ENCODE data around the gene GID8. TPM values are rescaled to one million over a fixed set of nuclear protein-coding genes. Genes with fewer than 3 reads are reported as not detected.
A peak's percentile ranks its signal among the peaks of the same experiment; 100 is the strongest.

The GID8 gene
- polyA plus RNA-seq, 1 experiment, result 23.4 TPM

DNA sequence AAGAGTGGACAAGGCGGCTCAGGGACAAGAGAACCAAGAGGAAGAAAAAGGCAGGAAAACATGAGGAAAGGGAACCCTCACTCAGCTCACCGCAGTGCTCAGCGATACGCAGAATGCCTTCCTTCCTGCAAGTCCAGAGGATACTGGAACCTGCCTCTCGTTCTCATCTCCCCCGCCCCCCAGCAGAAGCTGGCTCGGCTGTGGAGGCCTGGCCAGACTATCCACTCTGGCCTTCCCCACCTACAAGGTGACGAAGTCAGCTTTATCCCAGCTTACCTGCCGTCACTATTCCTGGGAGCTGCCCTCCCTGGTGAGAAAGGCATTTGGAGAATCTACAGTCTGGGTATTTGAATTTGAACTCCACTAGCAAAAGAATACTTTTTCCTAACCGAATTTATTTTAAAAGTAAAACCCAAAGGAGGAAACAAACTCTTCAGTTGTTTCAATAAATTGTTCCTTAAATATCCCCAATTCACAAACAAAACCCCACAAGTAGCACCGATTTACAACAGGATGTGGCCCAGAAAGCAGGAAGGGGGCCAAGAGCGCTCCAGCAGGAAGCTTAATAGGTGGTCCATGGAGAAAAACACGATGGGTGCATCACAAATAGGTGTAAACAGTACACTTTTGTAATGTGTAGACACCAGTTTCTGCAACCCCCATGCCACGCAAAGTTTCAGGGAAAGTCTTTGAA lies 9.6 kb upstream of the GID8 start:
- DNase-seq (ENCODE audit: low read depth), result no peak
- H3K4me3 ChIP-seq (ENCODE audit: low read depth, low read length), result peak overlapping the region; percentile 42
- TF ChIP-seq, protein P1, sequence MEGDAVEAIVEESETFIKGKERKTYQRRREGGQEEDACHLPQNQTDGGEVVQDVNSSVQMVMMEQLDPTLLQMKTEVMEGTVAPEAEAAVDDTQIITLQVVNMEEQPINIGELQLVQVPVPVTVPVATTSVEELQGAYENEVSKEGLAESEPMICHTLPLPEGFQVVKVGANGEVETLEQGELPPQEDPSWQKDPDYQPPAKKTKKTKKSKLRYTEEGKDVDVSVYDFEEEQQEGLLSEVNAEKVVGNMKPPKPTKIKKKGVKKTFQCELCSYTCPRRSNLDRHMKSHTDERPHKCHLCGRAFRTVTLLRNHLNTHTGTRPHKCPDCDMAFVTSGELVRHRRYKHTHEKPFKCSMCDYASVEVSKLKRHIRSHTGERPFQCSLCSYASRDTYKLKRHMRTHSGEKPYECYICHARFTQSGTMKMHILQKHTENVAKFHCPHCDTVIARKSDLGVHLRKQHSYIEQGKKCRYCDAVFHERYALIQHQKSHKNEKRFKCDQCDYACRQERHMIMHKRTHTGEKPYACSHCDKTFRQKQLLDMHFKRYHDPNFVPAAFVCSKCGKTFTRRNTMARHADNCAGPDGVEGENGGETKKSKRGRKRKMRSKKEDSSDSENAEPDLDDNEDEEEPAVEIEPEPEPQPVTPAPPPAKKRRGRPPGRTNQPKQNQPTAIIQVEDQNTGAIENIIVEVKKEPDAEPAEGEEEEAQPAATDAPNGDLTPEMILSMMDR (IDR thresholded peaks at IDR 0.05; ENCODE audit: insufficient read depth, low read depth, low read length), result no peak
- ChIA-PET CTCF (interaction anchor here (0.9 to 1.5 kb wide), 2 partner anchors 45 to 69 kb away, joined by 3 read pairs; no protein-coding TSS in a partner anchor), POLR2A (no interaction called here)
- no peaks in the 10 kb centered on the region for H3K27me3 ChIP-seq (ENCODE audit: control insufficient read depth, insufficient read depth, low read length)
- H3K36me3 ChIP-seq (ENCODE audit: control insufficient read depth, insufficient read depth, low read length), result peaks cover 1% of the 10 kb centered on the region; the same call in 1 of the 2 replicates

DNA sequence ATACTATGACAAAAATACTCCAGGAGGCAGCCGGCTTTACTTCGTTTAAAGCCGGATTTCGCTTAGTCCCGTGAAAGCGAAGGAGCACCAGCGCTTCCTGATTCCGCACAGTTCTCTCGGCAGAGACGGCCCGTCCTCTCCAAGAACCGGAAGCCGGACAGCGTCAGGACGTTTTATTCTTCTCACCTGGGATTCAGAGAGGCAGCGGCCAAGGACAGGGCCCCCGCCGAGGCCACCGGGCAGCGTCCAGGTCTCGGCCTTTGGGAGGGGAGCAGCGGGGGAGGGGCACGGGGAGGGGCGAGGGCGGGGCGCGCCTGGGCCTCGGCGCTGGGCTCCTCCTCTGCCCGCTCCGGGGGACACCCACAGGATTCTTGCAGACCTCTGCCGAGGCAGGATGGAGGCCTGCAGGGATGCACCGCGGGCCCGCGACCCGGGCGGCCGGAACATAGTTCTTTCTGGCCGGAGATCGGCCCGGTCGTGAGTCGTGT lies 8.9 kb upstream of the GID8 start:
- Histone ChIP-seq H3K4me3 (ENCODE audit: low read depth, low read length) (peak overlapping the region; percentile 42), H3K27me3 (ENCODE audit: control insufficient read depth, insufficient read depth, low read length) (no peaks in the 10 kb centered on the region), H3K36me3 (ENCODE audit: control insufficient read depth, insufficient read depth, low read length) (peaks cover 1% of the 10 kb centered on the region; the same call in 1 of the 2 replicates)
- CTCF ChIA-PET, result no interaction called here
- TF ChIP-seq, protein P1 (IDR thresholded peaks at IDR 0.05; ENCODE audit: insufficient read depth, low read depth, low read length), result no peak
- POLR2A ChIA-PET, result interaction anchor here (0.6 kb wide), 1 partner anchor 135 kb away, joined by 3 read pairs; no protein-coding TSS in a partner anchor
- DNase-seq (ENCODE audit: low read depth), result no peak

DNA sequence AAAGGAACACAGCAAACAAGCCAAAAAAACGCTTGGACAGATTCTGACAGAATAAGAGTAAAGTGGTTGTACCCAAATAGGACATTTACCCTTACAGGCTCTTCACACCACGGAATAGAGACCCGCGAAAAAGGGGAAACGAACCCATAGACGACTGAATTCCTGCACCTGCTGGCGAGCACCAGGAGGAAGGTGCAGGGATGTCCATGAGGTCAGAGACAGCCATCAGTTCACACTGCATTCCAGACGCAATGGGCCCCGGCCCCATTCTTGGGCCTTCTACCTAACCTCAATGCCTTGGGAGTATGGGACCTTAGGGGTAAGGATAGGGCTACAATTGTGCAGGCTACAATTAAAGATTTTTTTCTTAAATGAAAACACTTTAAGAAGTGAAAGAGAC lies 6.5 kb upstream of the GID8 start:
- no peak overlapping the region for H3K4me3 ChIP-seq (ENCODE audit: low read depth, low read length)
- CTCF ChIA-PET, result no interaction called here
- POLR2A ChIA-PET, result no interaction called here
- no peaks in the 10 kb centered on the region for H3K27me3 ChIP-seq (ENCODE audit: control insufficient read depth, insufficient read depth, low read length)
- TF ChIP-seq, protein P1 (IDR thresholded peaks at IDR 0.05; ENCODE audit: insufficient read depth, low read depth, low read length), result no peak
- peaks cover 5% of the 10 kb centered on the region for H3K36me3 ChIP-seq (ENCODE audit: control insufficient read depth, insufficient read depth, low read length)
- no peak for DNase-seq (ENCODE audit: low read depth)

DNA sequence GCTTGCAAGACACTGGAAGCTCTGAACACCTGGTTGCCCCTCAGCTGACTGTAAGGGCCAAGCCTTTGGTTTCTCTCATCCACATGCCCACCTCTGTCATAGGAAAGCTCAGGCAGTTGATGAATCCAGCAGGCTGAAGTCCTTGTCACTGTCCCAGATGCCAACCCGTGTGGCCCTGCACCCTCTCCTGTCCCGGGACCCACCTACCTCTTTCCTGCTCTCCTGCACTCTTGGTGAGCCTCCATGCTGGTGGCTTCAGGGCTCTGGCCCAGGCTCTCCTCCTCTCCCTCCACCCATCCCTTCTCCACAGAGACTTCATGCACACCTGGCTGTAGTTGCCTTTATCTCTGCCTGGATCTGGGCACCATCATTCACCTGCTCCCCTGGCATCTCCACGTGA lies 4.0 kb upstream of the GID8 start:
- Histone ChIP-seq H3K36me3 (ENCODE audit: control insufficient read depth, insufficient read depth, low read length) (peaks cover 4% of the 10 kb centered on the region; the same call in 1 of the 2 replicates), H3K27me3 (ENCODE audit: control insufficient read depth, insufficient read depth, low read length) (no peaks in the 10 kb centered on the region), H3K4me3 (ENCODE audit: low read depth, low read length) (no peak overlapping the region)
- ChIA-PET POLR2A (no interaction called here), CTCF (interaction anchor here (1.7 kb wide), 1 partner anchor 7 kb away, joined by 4 read pairs; no protein-coding TSS in a partner anchor)
- TF ChIP-seq, protein P1 (IDR thresholded peaks at IDR 0.05; ENCODE audit: insufficient read depth, low read depth, low read length), result no peak
- no peak for DNase-seq (ENCODE audit: low read depth)

DNA sequence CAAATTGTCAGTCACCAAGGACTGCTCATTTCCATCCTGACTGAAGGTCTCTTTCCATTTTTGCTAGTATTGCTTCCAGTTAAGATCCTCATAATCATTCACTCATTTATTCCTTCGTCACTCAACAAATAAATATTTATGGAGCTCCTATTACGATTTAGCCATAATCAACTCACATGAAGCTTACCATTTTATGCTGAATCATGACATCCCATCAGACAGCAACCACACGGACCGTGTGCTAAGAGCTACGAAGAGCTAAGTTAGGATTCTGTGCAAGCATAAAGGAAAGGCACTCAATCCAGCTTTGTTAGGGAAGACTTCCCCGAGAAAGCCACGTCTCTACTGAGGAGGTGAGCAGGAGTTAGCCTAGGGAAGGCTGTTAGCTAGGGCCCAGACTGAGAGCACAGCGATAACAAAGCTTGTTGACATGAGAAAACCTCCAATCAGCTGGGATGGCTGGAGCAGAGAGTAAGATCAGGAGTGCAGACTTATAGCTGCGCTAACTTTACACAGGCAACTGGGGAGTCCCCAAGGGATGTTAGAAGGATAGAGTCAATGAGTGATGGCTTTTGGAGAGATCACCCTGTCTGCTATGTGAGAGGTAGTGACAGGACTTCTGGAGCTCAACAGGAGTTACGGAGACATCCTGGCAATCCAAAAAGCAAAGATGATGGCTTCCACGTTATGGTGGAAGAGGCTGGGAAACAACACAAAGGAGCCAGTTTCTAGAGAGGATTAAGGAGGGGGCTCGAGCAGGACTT lies 2.6 kb upstream of the GID8 start:
- no peaks in the 10 kb centered on the region for H3K27me3 ChIP-seq (ENCODE audit: control insufficient read depth, insufficient read depth, low read length)

More for the DNA sequence above, 2.6 kb upstream of the GID8 start:
- Histone ChIP-seq H3K36me3 (ENCODE audit: control insufficient read depth, insufficient read depth, low read length) (peaks cover 5% of the 10 kb centered on the region; the same call in 1 of the 2 replicates), H3K4me3 (ENCODE audit: low read depth, low read length) (no peak overlapping the region)
- TF ChIP-seq, protein P1 (IDR thresholded peaks at IDR 0.05; ENCODE audit: insufficient read depth, low read depth, low read length), result no peak
- POLR2A ChIA-PET, result interaction anchor here (1.0 kb wide), 1 partner anchor 18 kb away, joined by 3 read pairs; no protein-coding TSS in a partner anchor
- CTCF ChIA-PET, result interaction anchor here (0.7 to 2.2 kb wide), 6 partner anchors 8 to 74 kb away, joined by 3 to 5 read pairs (median 4); no protein-coding TSS in a partner anchor
- DNase-seq (ENCODE audit: low read depth), result no peak

Measured in BJ (cell line).